ENCODE results near the gene SYNGR2. TPM values are rescaled to one million over a fixed set of nuclear protein-coding genes. Genes with fewer than 3 reads are reported as not detected.

Gene SYNGR2
- total and polyA plus RNA-seq, 9 of the 15 experiments (the other 6 are each of a cell fraction or from before 2014, with no cell fraction given) = 1.4 to 173 (median 87.8) TPM

DNA sequence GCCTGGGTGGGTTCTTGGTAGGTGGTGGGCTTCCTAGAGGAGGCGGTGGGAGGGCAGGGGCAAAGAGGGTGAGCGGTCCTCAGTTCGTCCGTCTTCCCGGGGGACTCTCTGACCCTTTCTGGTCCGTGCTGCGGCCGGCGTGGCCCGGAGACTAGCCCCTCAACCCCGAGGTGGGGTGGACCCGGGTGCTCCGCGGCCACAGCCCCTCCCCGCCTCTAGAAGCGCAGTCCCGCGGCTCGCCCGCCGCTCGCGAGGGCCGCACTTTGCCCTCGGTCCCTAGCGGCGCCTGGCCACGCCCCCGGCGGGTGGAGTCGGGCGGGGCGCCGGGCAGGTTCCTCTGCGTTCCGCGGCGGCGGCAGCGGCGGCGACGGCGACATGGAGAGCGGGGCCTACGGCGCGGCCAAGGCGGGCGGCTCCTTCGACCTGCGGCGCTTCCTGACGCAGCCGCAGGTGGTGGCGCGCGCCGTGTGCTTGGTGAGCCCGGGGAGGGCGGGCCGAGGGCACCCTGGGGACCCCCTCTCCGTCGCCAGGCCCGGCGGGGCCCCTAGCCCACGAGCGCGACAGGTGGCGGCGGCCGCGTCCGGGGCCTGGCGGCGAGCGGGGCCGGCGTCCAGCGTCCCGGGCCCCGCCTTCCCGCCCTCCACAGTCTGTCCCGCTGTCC, at the start of gene SYNGR2 (continued):
- TF ChIP-seq ZNF696 (CRISPR knock-in tag; conservative IDR thresholded peaks at IDR 0.05) (no peak), CXXC5 (CRISPR knock-in tag; IDR thresholded peaks at IDR 0.05) (peak; percentile 91), SIN3A (IDR thresholded peaks at IDR 0.05; ENCODE audit: borderline replicate concordance in 2 of 2, control insufficient read depth in 1 of 2, low read depth in 2 of 2, low read length in 2 of 2) (0 out of 4 replicates have a peak, but pooled peaks of 1 of the 2 experiments have one; percentile 47), RBM25 (IDR thresholded peaks at IDR 0.05; ENCODE audit: low read depth, low read length, severe bottlenecking) (peak; percentile 86), SMAD4 (CRISPR knock-in tag; conservative IDR thresholded peaks at IDR 0.05) (peak; percentile 87), TAF1 (IDR thresholded peaks at IDR 0.05; ENCODE audit: control insufficient read depth, extremely low read depth, insufficient read depth, low read length, severe bottlenecking) (peak; percentile 44), EP400 (IDR thresholded peaks at IDR 0.05) (no peak), SIN3B (IDR thresholded peaks at IDR 0.05; ENCODE audit: low read depth) (peak; percentile 69; the same call in 1 of the 2 replicates)
- TF ChIP-seq, protein P1, sequence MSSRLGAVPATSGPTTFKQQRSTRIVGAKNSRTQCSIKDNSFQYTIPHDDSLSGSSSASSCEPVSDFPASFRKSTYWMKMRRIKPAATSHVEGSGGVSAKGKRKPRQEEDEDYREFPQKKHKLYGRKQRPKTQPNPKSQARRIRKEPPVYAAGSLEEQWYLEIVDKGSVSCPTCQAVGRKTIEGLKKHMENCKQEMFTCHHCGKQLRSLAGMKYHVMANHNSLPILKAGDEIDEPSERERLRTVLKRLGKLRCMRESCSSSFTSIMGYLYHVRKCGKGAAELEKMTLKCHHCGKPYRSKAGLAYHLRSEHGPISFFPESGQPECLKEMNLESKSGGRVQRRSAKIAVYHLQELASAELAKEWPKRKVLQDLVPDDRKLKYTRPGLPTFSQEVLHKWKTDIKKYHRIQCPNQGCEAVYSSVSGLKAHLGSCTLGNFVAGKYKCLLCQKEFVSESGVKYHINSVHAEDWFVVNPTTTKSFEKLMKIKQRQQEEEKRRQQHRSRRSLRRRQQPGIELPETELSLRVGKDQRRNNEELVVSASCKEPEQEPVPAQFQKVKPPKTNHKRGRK (tag; IDR thresholded peaks at IDR 0.05) = no peak
- TF ChIP-seq, protein P2, sequence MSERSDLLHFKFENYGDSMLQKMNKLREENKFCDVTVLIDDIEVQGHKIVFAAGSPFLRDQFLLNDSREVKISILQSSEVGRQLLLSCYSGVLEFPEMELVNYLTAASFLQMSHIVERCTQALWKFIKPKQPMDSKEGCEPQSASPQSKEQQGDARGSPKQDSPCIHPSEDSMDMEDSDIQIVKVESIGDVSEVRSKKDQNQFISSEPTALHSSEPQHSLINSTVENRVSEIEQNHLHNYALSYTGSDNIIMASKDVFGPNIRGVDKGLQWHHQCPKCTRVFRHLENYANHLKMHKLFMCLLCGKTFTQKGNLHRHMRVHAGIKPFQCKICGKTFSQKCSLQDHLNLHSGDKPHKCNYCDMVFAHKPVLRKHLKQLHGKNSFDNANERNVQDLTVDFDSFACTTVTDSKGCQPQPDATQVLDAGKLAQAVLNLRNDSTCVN (CRISPR knock-in tag; IDR thresholded peaks at IDR 0.05) = 0 out of 2 replicates have a peak, but pooled peaks have one; percentile 39

Data from K562 (cell line).